Panc1 (cell line): Measurements from ENCODE around the gene ZNF593OS. TPM values are rescaled to one million over a fixed set of nuclear protein-coding genes. Genes with fewer than 3 reads are reported as not detected.

Source experiments
- ATAC-seq: fragments of 200-7000 bp; cut with Tn5 transposase; 2 replicates; pipeline ENCODE4 v1.9.1; 2020; ENCODE audit warnings: mild to moderate bottlenecking, moderate library complexity
- BruUV-seq: library from RNA; stranded (reverse); fragments of 400-500 nt; replicated peaks from 2 replicates; lab custom pipeline; 2021; lab: Mats Ljungman, UMichigan
- CTCF ChIA-PET: fragments of 300-600 bp; sonication (Branson Sonifier 250); formaldehyde crosslinking; loops from one replicate; lab custom pipeline; 2022; ENCODE audit warnings: antibody characterized with exemption; lab: Charles Lee
- POLR2A ChIA-PET: fragments of 300-600 bp; sonication (Branson Sonifier 250); formaldehyde crosslinking; loops from one replicate; lab custom pipeline; 2022; ENCODE audit warnings: antibody characterized with exemption; lab: Charles Lee
- DNase-seq: peaks from one replicate; pipeline ENCODE4 v3.0.0-alpha.2; 2010; ENCODE audit warnings: low read depth, low spot score
- H3K27ac ChIP-seq: 2 replicates; pipeline ENCODE4 v1.5.1; 2011; ENCODE audit warnings: mild to moderate bottlenecking, low read length, inconsistent platforms
- H3K27me3 ChIP-seq: fragments of 200-500 bp; sonication (Bioruptor generic); 2 replicates; pipeline ENCODE4 v1.6.0; 2014; ENCODE audit warnings: low read length, inconsistent platforms; ENCODE audit not compliant: control insufficient read depth, insufficient read depth
- H3K36me3 ChIP-seq: fragments of 200-500 bp; sonication (Bioruptor generic); 2 replicates; pipeline ENCODE4 v1.5.1; 2014; ENCODE audit warnings: inconsistent platforms, mild to moderate bottlenecking, low read length, moderate library complexity; ENCODE audit not compliant: control insufficient read depth, insufficient read depth
- H3K4me1 ChIP-seq: 2 replicates; pipeline ENCODE4 v1.5.1; 2011; ENCODE audit warnings: inconsistent platforms, mild to moderate bottlenecking, low read length, moderate library complexity; ENCODE audit not compliant: control insufficient read depth, insufficient read depth
- H3K4me3 ChIP-seq, 2 experiments: 2 replicates each; pipeline ENCODE4 v1.5.1; 2011 to 2012; ENCODE audit warnings: low read depth in 2 of 2, low read length in 2 of 2, mild to moderate bottlenecking in 2 of 2, inconsistent platforms in 1 of 2, moderate library complexity in 1 of 2
- H3K9me3 ChIP-seq: fragments of 200-500 bp; sonication (Bioruptor generic); 2 replicates; pipeline ENCODE4 v1.5.1; 2014; ENCODE audit warnings: low read depth, mild to moderate bottlenecking, inconsistent platforms, low read length, moderate library complexity; ENCODE audit not compliant: control insufficient read depth, insufficient read depth
- POLR2AphosphoS5 ChIP-seq: IDR thresholded peaks from 2 replicates; pipeline ENCODE4 v1.6.1; 2012; ENCODE audit warnings: mild to moderate bottlenecking, low read depth, low read length, moderate library complexity
- REST ChIP-seq, 2 experiments: IDR thresholded peaks; 2 replicates each; pipeline ENCODE4 v1.6.1; 2011 to 2012; ENCODE audit warnings: low read depth in 2 of 2, control low read depth in 1 of 2, low read length in 1 of 2, mild to moderate bottlenecking in 1 of 2, moderate library complexity in 1 of 2; ENCODE audit not compliant: insufficient read depth in 1 of 2
- SIN3A ChIP-seq: IDR thresholded peaks from 2 replicates; pipeline ENCODE4 v1.6.1; 2012; ENCODE audit warnings: low read depth, mild to moderate bottlenecking, low read length, moderate library complexity, borderline replicate concordance; ENCODE audit not compliant: insufficient read depth
- TCF7L2 ChIP-seq: IDR thresholded peaks from 2 replicates; pipeline ENCODE4 v1.6.1; 2011; ENCODE audit warnings: mild to moderate bottlenecking, low read depth, low read length, inconsistent platforms
- in situ Hi-C: cut with HindIII; loops from 2 replicates; pipeline ENCODE4 v1.10.0; 2016; ENCODE audit warnings: low sequenced_read_pairs, low pct_unique_long_range_greater_than_20kb
- intact Hi-C: fragments of 100-400 bp; cut with micrococcal nuclease; formaldehyde crosslinking; loops from one replicate; pipeline ENCODE4 v1.10.0; 2022; ENCODE audit not compliant: unreplicated experiment
- total RNA-seq: library from RNA; stranded (reverse); gene quantifications from one replicate; pipeline ENCODE4 v1.2.1, GENCODE V29; 2021; ENCODE audit not compliant: unreplicated experiment
- TF ChIP-seq, protein P1 (sequence below): fragments of 450-650 bp; IDR thresholded peaks from 2 replicates; pipeline ENCODE4 v1.5.1; 2017; ENCODE audit warnings: mild to moderate bottlenecking

Gene ZNF593OS
- total RNA-seq, 1 experiment from 2014 or later, result not detected

GRCh38 chr1:26187882-26188281, 16.2 kb upstream of the ZNF593OS start:
- ATAC-seq, result no peak

GRCh38 chr1:26184883-26185282, 13.3 kb upstream of the ZNF593OS start:
- CTCF ChIA-PET, result no interaction called here
- in situ Hi-C loops, result no loop called here

More at GRCh38 chr1:26187882-26188281, 16.2 kb upstream of the ZNF593OS start:
- no peak for TF ChIP-seq SIN3A
- no peak for TF ChIP-seq TCF7L2
- TF ChIP-seq REST (IDR thresholded peaks at IDR 0.05; ENCODE audit: insufficient read depth in 1 of 2, low read depth in 2 of 2, low read length in 1 of 2), result no peak
- TF ChIP-seq, protein P1, sequence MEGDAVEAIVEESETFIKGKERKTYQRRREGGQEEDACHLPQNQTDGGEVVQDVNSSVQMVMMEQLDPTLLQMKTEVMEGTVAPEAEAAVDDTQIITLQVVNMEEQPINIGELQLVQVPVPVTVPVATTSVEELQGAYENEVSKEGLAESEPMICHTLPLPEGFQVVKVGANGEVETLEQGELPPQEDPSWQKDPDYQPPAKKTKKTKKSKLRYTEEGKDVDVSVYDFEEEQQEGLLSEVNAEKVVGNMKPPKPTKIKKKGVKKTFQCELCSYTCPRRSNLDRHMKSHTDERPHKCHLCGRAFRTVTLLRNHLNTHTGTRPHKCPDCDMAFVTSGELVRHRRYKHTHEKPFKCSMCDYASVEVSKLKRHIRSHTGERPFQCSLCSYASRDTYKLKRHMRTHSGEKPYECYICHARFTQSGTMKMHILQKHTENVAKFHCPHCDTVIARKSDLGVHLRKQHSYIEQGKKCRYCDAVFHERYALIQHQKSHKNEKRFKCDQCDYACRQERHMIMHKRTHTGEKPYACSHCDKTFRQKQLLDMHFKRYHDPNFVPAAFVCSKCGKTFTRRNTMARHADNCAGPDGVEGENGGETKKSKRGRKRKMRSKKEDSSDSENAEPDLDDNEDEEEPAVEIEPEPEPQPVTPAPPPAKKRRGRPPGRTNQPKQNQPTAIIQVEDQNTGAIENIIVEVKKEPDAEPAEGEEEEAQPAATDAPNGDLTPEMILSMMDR, result no peak
- TF ChIP-seq POLR2AphosphoS5, result no peak
- no peak for DNase-seq
- Histone ChIP-seq H3K27me3 (no peaks in the 10 kb centered on the region), H3K4me1 (no peaks in the 10 kb centered on the region), H3K27ac (no peak overlapping the region), H3K9me3 (no peaks in the 10 kb centered on the region), H3K36me3 (no peaks in the 10 kb centered on the region), H3K4me3 (no peak overlapping the region)
- BruUV-seq, result no TSS peak
- in situ Hi-C loops, result no loop called here
- POLR2A ChIA-PET, result no interaction called here
- CTCF ChIA-PET, result no interaction called here
- intact Hi-C loops, result no loop called here

More at GRCh38 chr1:26184883-26185282, 13.3 kb upstream of the ZNF593OS start:
- Histone ChIP-seq H3K9me3 (no peaks in the 10 kb centered on the region), H3K4me1 (no peaks in the 10 kb centered on the region), H3K36me3 (no peaks in the 10 kb centered on the region), H3K27ac (no peak overlapping the region), H3K27me3 (no peaks in the 10 kb centered on the region), H3K4me3 (no peak overlapping the region)
- POLR2A ChIA-PET, result no interaction called here
- no TSS peak for BruUV-seq
- ATAC-seq (no peak), DNase-seq (no peak)
- no peak for TF ChIP-seq REST (IDR thresholded peaks at IDR 0.05; ENCODE audit: insufficient read depth in 1 of 2, low read depth in 2 of 2, low read length in 1 of 2)
- TF ChIP-seq SIN3A, result no peak
- TF ChIP-seq, protein P1, result no peak
- TF ChIP-seq TCF7L2, result no peak
- TF ChIP-seq POLR2AphosphoS5, result no peak
- intact Hi-C loops, result no loop called here
